Measurements from ENCODE around the gene GPA33.

DNA sequence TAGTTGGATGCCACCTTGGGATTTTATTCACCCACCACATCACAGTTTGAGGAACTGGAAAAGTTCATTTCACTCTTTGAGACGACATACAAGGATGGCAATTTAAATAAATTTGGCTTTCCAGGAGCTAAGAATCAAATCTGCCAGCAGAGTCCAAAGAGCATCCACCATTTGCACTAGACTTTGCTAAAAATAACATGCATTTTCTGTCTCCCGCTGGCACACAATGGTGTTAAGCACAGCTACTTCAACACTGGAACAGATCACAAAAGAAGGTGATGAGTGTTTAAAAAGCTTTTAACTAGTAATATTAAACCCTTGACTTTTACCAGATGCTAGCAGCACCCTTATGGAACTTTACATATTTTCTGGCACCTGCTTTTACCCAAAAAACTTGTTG, 56.5 kb downstream of the GPA33 start:
- TF ChIP-seq, protein P1, sequence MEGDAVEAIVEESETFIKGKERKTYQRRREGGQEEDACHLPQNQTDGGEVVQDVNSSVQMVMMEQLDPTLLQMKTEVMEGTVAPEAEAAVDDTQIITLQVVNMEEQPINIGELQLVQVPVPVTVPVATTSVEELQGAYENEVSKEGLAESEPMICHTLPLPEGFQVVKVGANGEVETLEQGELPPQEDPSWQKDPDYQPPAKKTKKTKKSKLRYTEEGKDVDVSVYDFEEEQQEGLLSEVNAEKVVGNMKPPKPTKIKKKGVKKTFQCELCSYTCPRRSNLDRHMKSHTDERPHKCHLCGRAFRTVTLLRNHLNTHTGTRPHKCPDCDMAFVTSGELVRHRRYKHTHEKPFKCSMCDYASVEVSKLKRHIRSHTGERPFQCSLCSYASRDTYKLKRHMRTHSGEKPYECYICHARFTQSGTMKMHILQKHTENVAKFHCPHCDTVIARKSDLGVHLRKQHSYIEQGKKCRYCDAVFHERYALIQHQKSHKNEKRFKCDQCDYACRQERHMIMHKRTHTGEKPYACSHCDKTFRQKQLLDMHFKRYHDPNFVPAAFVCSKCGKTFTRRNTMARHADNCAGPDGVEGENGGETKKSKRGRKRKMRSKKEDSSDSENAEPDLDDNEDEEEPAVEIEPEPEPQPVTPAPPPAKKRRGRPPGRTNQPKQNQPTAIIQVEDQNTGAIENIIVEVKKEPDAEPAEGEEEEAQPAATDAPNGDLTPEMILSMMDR (IDR thresholded peaks at IDR 0.05), result no peak
- TF ChIP-seq POLR2A (IDR thresholded peaks at IDR 0.05), result no peak

All from testis (tissue), 2 donors.